ENCODE data around the gene OTUB1. TPM values are rescaled to one million over a fixed set of nuclear protein-coding genes. Genes with fewer than 3 reads are reported as not detected.

OTUB1 gene
- total and polyA plus RNA-seq, 2 donors (not counting 1 experiment from before 2014, with no cell fraction given), result 78.2 to 119 TPM

DNA sequence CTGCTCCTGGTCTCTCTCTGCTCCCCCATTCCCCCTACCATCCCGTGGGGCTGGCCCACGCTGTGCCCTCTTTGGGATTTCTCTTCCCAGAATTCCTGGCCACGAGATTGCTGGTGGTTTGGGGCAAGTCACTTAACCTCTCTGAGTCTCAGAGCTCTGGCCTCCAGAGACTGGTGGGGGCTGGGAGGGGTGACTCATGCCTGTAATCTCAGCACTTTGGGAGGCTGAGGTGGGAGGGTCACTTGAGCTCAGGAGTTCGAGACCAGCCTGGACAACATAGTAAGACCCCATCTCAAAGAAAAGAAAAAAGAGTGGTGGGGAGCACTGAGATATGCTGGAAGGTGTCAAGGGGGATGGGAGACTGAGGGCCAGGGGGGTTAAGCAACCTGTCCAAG lies 18.3 kb downstream of the OTUB1 start:
- no peak for TF ChIP-seq EZH2 (IDR thresholded peaks at IDR 0.05; ENCODE audit: borderline replicate concordance, insufficient read depth, low read depth, low read length, poor library complexity, severe bottlenecking)
- TF ChIP-seq, protein P1, sequence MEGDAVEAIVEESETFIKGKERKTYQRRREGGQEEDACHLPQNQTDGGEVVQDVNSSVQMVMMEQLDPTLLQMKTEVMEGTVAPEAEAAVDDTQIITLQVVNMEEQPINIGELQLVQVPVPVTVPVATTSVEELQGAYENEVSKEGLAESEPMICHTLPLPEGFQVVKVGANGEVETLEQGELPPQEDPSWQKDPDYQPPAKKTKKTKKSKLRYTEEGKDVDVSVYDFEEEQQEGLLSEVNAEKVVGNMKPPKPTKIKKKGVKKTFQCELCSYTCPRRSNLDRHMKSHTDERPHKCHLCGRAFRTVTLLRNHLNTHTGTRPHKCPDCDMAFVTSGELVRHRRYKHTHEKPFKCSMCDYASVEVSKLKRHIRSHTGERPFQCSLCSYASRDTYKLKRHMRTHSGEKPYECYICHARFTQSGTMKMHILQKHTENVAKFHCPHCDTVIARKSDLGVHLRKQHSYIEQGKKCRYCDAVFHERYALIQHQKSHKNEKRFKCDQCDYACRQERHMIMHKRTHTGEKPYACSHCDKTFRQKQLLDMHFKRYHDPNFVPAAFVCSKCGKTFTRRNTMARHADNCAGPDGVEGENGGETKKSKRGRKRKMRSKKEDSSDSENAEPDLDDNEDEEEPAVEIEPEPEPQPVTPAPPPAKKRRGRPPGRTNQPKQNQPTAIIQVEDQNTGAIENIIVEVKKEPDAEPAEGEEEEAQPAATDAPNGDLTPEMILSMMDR (IDR thresholded peaks at IDR 0.05), result no peak
- intact Hi-C loops (cut with micrococcal nuclease), result no loop called here

GRCh38 chr11:64005691-64006090 lies 19.5 kb downstream of the OTUB1 start:
- H3K27me3 ChIP-seq (replicated peaks in 1 of 4; ENCODE audit: control extremely low read depth in 1 of 4, control insufficient read depth in 3 of 4, insufficient read depth in 4 of 4, low read length in 3 of 4), result peaks cover 0 to 40% (median 18%) of the 10 kb centered on the region in 4 experiments
- intact Hi-C loops (cut with micrococcal nuclease), result no loop called here

More for the DNA sequence above, 18.3 kb downstream of the OTUB1 start:
- peaks cover 0 to 45% (median 18%) of the 10 kb centered on the region in 4 experiments for H3K27me3 ChIP-seq (replicated peaks in 1 of 4; ENCODE audit: control extremely low read depth in 1 of 4, control insufficient read depth in 3 of 4, insufficient read depth in 4 of 4, low read length in 3 of 4)
- no peak for DNase-seq
- no peak overlapping the region for H2AFZ ChIP-seq (ENCODE audit: insufficient read depth, low read depth, low read length, poor library complexity, severe bottlenecking)
- ATAC-seq (ENCODE audit: low read depth), result no peak
- Mint-ChIP-seq H3K4me1 (peaks cover 12% of the 10 kb centered on the region), H3K4me3 (no peak overlapping the region), H3K27me3 (peaks cover 30% of the 10 kb centered on the region), H3K27ac (no peak overlapping the region), H3K9me3 (ENCODE audit: insufficient read depth) (no peaks in the 10 kb centered on the region)
- peaks cover 28 to 29% of the 10 kb centered on the region in 2 donors for H3K4me1 ChIP-seq (ENCODE audit: control insufficient read depth in 2 of 2, insufficient read depth in 2 of 2, low read length in 2 of 2)
- H3K36me3 ChIP-seq (replicated peaks in 1 of 2; ENCODE audit: control extremely low read depth in 1 of 2, control insufficient read depth in 1 of 2, extremely low read depth in 1 of 2, insufficient read depth in 2 of 2, low read length in 1 of 2), result no peaks in the 10 kb centered on the region
- H3K4me3 ChIP-seq (ENCODE audit: control extremely low read depth in 1 of 5, extremely low read depth in 1 of 5, insufficient read depth in 1 of 5, low read depth in 2 of 5, low read length in 4 of 5), result no peak overlapping the region
- 100% methylated on average over 1 of the region's 4 CpGs for WGBS (ENCODE audit: insufficient coverage)
- ChIA-PET CTCF (no interaction called here), POLR2A (no interaction called here)
- no peak overlapping the region for H3K9ac ChIP-seq (ENCODE audit: low read length)
- no peak overlapping the region for H3K4me2 ChIP-seq (replicated peaks; ENCODE audit: low read depth, low read length, poor library complexity, severe bottlenecking)
- H3K79me2 ChIP-seq (ENCODE audit: control insufficient read depth, insufficient read depth, low read length), result no peaks in the 10 kb centered on the region
- no peak overlapping the region for H3K27ac ChIP-seq (ENCODE audit: low read length in 2 of 2)
- peaks cover 4% of the 10 kb centered on the region for H4K20me1 ChIP-seq (ENCODE audit: control insufficient read depth, insufficient read depth, low read length, poor library complexity, severe bottlenecking)
- peaks cover 0 to 12% (median 0%) of the 10 kb centered on the region in 3 donors for H3K9me3 ChIP-seq (ENCODE audit: control extremely low read depth in 1 of 3, control insufficient read depth in 2 of 3, insufficient read depth in 1 of 3, low read length in 2 of 3)

More at GRCh38 chr11:64005691-64006090, 19.5 kb downstream of the OTUB1 start:
- WGBS (ENCODE audit: insufficient coverage), result 92% methylated on average over 3 of the region's 4 CpGs
- POLR2A ChIA-PET, result no interaction called here
- Histone ChIP-seq H3K36me3 (replicated peaks in 1 of 2; ENCODE audit: control extremely low read depth in 1 of 2, control insufficient read depth in 1 of 2, extremely low read depth in 1 of 2, insufficient read depth in 2 of 2, low read length in 1 of 2) (no peaks in the 10 kb centered on the region), H4K20me1 (ENCODE audit: control insufficient read depth, insufficient read depth, low read length, poor library complexity, severe bottlenecking) (no peaks in the 10 kb centered on the region), H3K9ac (ENCODE audit: low read length) (no peak overlapping the region), H3K79me2 (ENCODE audit: control insufficient read depth, insufficient read depth, low read length) (no peaks in the 10 kb centered on the region), H3K4me2 (replicated peaks; ENCODE audit: low read depth, low read length, poor library complexity, severe bottlenecking) (no peak overlapping the region), H3K4me1 (ENCODE audit: control insufficient read depth in 2 of 2, insufficient read depth in 2 of 2, low read length in 2 of 2) (peaks cover 20 to 21% of the 10 kb centered on the region in 2 donors), H3K4me3 (ENCODE audit: control extremely low read depth in 1 of 5, extremely low read depth in 1 of 5, insufficient read depth in 1 of 5, low read depth in 2 of 5, low read length in 4 of 5) (no peak overlapping the region), H2AFZ (ENCODE audit: insufficient read depth, low read depth, low read length, poor library complexity, severe bottlenecking) (no peak overlapping the region), H3K9me3 (ENCODE audit: control extremely low read depth in 1 of 3, control insufficient read depth in 2 of 3, insufficient read depth in 1 of 3, low read length in 2 of 3) (peaks cover 0 to 23% (median 0%) of the 10 kb centered on the region in 3 donors), H3K27ac (ENCODE audit: low read length in 2 of 2) (no peak overlapping the region)
- ATAC-seq (ENCODE audit: low read depth), result no peak
- no peak for DNase-seq
- peaks cover 30% of the 10 kb centered on the region for H3K27me3 Mint-ChIP-seq
- H3K27ac Mint-ChIP-seq, result no peak overlapping the region
- no peak overlapping the region for H3K4me3 Mint-ChIP-seq
- CTCF ChIA-PET, result no interaction called here
- H3K9me3 Mint-ChIP-seq (ENCODE audit: insufficient read depth), result no peaks in the 10 kb centered on the region
- TF ChIP-seq EZH2 (IDR thresholded peaks at IDR 0.05; ENCODE audit: borderline replicate concordance, insufficient read depth, low read depth, low read length, poor library complexity, severe bottlenecking), result no peak
- TF ChIP-seq, protein P1 (IDR thresholded peaks at IDR 0.05), result no peak
- peaks cover 12% of the 10 kb centered on the region for H3K4me1 Mint-ChIP-seq
